RWPE2 (cell line): ENCODE data around the gene MEG3.

ENCODE experiments used
- ATAC-seq: fragments of 200-7000 bp; cut with Tn5 transposase; 3 replicates; pipeline ENCODE4 v1.9.1; 2021; ENCODE audit warnings: low read depth
- DNase-seq: peaks from one replicate; pipeline ENCODE4 v3.0.0-alpha.2; 2020; ENCODE audit warnings: low spot score
- H3K27ac ChIP-seq: fragments of 450-650 bp; 2 replicates; pipeline ENCODE4 v1.5.1; 2017; ENCODE audit warnings: mild to moderate bottlenecking; ENCODE audit not compliant: poor library complexity, severe bottlenecking
- H3K27me3 ChIP-seq: fragments of 250-450 bp; sonication (Bioruptor Pico); 2 replicates; pipeline ENCODE4 v1.5.1; 2021; ENCODE audit warnings: mild to moderate bottlenecking, moderate library complexity; ENCODE audit not compliant: insufficient read depth, poor library complexity, severe bottlenecking
- H3K36me3 ChIP-seq: fragments of 250-450 bp; sonication (Bioruptor Pico); 2 replicates; pipeline ENCODE4 v1.5.1; 2020; ENCODE audit warnings: low read depth, mild to moderate bottlenecking, moderate library complexity
- H3K4me1 ChIP-seq: fragments of 250-450 bp; sonication (Bioruptor Pico); 2 replicates; pipeline ENCODE4 v1.5.1; 2021; ENCODE audit warnings: mild to moderate bottlenecking, moderate library complexity; ENCODE audit not compliant: insufficient read depth, poor library complexity, severe bottlenecking
- H3K4me3 ChIP-seq: fragments of 250-450 bp; sonication (Bioruptor Pico); 2 replicates; pipeline ENCODE4 v1.5.1; 2021; ENCODE audit warnings: mild to moderate bottlenecking, moderate library complexity; ENCODE audit not compliant: severe bottlenecking
- H3K9me3 ChIP-seq: fragments of 250-450 bp; sonication (Bioruptor Pico); 2 replicates; pipeline ENCODE4 v1.5.1; 2021; ENCODE audit warnings: mild to moderate bottlenecking, moderate library complexity; ENCODE audit not compliant: severe bottlenecking
- CTCF ChIP-seq: fragments of 450-650 bp; IDR thresholded peaks from one replicate; pipeline ENCODE4 v1.5.1; 2017; ENCODE audit warnings: mild to moderate bottlenecking, moderate library complexity; ENCODE audit not compliant: poor library complexity, severe bottlenecking

The MEG3 gene

GRCh38 chr14:100862277-100862676 lies 36.4 kb downstream of the MEG3 start:
- Histone ChIP-seq H3K4me1 (peaks cover 4% of the 10 kb centered on the region), H3K27ac (no peak overlapping the region), H3K27me3 (no peaks in the 10 kb centered on the region), H3K36me3 (no peaks in the 10 kb centered on the region), H3K9me3 (no peaks in the 10 kb centered on the region), H3K4me3 (no peak overlapping the region)
- TF ChIP-seq CTCF, result no peak
- DNase-seq (peak; percentile 42), ATAC-seq (no peak)

- H3K27ac ChIP-seq, result no peak overlapping the region
These were observed 36.9 kb downstream of the MEG3 start for GRCh38 chr14:100862793-100863192.

GRCh38 chr14:100864206-100864605 lies 38.3 kb downstream of the MEG3 start:
- ATAC-seq (no peak), DNase-seq (peak; percentile 32)
- H3K27ac ChIP-seq, result no peak overlapping the region
- H3K9me3 ChIP-seq, result no peaks in the 10 kb centered on the region
- no peaks in the 10 kb centered on the region for H3K36me3 ChIP-seq
- peaks cover 4% of the 10 kb centered on the region for H3K4me1 ChIP-seq
- no peak overlapping the region for H3K4me3 ChIP-seq
- TF ChIP-seq CTCF, result no peak
- H3K27me3 ChIP-seq, result no peaks in the 10 kb centered on the region

More at GRCh38 chr14:100862793-100863192, 36.9 kb downstream of the MEG3 start:
- H3K4me1 ChIP-seq, result peaks cover 4% of the 10 kb centered on the region
- H3K27me3 ChIP-seq, result no peaks in the 10 kb centered on the region
- ATAC-seq, result no peak
- no peak overlapping the region for H3K4me3 ChIP-seq
- peak; percentile 3 for DNase-seq
- H3K9me3 ChIP-seq, result no peaks in the 10 kb centered on the region
- TF ChIP-seq CTCF, result no peak
- H3K36me3 ChIP-seq, result no peaks in the 10 kb centered on the region

- H3K36me3 ChIP-seq, result no peaks in the 10 kb centered on the region
- H3K27me3 ChIP-seq, result no peaks in the 10 kb centered on the region
- peaks cover 4% of the 10 kb centered on the region for H3K4me1 ChIP-seq
- TF ChIP-seq CTCF, result no peak
- H3K9me3 ChIP-seq, result no peaks in the 10 kb centered on the region
- H3K27ac ChIP-seq, result no peak overlapping the region
- peak; percentile 47 for ATAC-seq
- H3K4me3 ChIP-seq, result no peak overlapping the region
- DNase-seq, result no peak
These were observed 39.2 kb downstream of the MEG3 start for GRCh38 chr14:100864960-100865681.
